Left lobe of liver (tissue), 2 donors: ENCODE results near the gene AUP1. TPM values are rescaled to one million over a fixed set of nuclear protein-coding genes. Genes with fewer than 3 reads are reported as not detected.
A peak's percentile ranks its signal among the peaks of the same experiment; 100 is the strongest.

Experiments
- ATAC-seq: fragments of 200-7000 bp; cut with Tn5 transposase; one replicate; pipeline ENCODE4 v1.9.1; 2020; ENCODE audit warnings: mild to moderate bottlenecking, moderate library complexity
- DNase-seq: peaks from one replicate; pipeline ENCODE4 v3.0.0-alpha.2; 2020; ENCODE audit warnings: low spot score
- total RNA-seq: library from RNA; stranded (reverse); gene quantifications from one replicate; pipeline ENCODE4 v1.2.1, GENCODE V29; 2021
- donor health status: DM: no; HTN: no; CAD: no; lungs with moderate emphysema.
- donor health status: DM: no; HTN: yes; CAD: no.

The AUP1 gene
- total RNA-seq, 1 donor from 2014 or later: 74.1 TPM

- no peak for ATAC-seq
- no peak for DNase-seq
Measured at GRCh38 chr2:74556831-74557370, 27.4 kb upstream of the AUP1 start.

- no peak for ATAC-seq
- no peak for DNase-seq
Measured at GRCh38 chr2:74556159-74556558, 26.7 kb upstream of the AUP1 start.

GRCh38 chr2:74555610-74556103 lies 26.2 kb upstream of the AUP1 start:
- DNase-seq (no peak), ATAC-seq (peak; percentile 8)

GRCh38 chr2:74554820-74555531 lies 25.5 kb upstream of the AUP1 start:
- DNase-seq (peak; percentile 55), ATAC-seq (peak; percentile 49)

- DNase-seq (peak; percentile 79), ATAC-seq (peak; percentile 85)
Measured at GRCh38 chr2:74553892-74554819, 24.6 kb upstream of the AUP1 start, which contains the start of the genes DOK1 and LOXL3. Gene DOK1 (plus strand): TSS chr2:74554720. CDS start chr2:74554755, 35 bp downstream. Gene LOXL3 (minus strand): TSS chr2:74553942. CDS start chr2:74552634, 1,308 bp downstream.

GRCh38 chr2:74552914-74553811 lies 23.7 kb upstream of the AUP1 start:
- no peak for ATAC-seq
- DNase-seq: no peak

GRCh38 chr2:74551942-74552913 lies 22.7 kb upstream of the AUP1 start:
- ATAC-seq (no peak), DNase-seq (no peak)

GRCh38 chr2:74551530-74551929 lies 22.0 kb upstream of the AUP1 start:
- DNase-seq: no peak

GRCh38 chr2:74550231-74550630 lies 20.7 kb upstream of the AUP1 start:
- DNase-seq (no peak), ATAC-seq (no peak)

More at GRCh38 chr2:74551530-74551929, 22.0 kb upstream of the AUP1 start:
- ATAC-seq: no peak

- DNase-seq (peak; percentile 65), ATAC-seq (peak; percentile 92)
Measured at GRCh38 chr2:74548900-74549826, 19.7 kb upstream of the AUP1 start.

GRCh38 chr2:74548285-74548899 lies 18.9 kb upstream of the AUP1 start:
- ATAC-seq: no peak
- DNase-seq: peak; percentile 32

GRCh38 chr2:74546004-74546403 lies 16.5 kb upstream of the AUP1 start:
- no peak for DNase-seq
- ATAC-seq: no peak

GRCh38 chr2:74544634-74545033 lies 15.1 kb upstream of the AUP1 start:
- DNase-seq: no peak

GRCh38 chr2:74542978-74543377 lies 13.5 kb upstream of the AUP1 start:
- DNase-seq: no peak
- no peak for ATAC-seq

More at GRCh38 chr2:74544634-74545033, 15.1 kb upstream of the AUP1 start:
- ATAC-seq: peak; percentile 36

- DNase-seq (no peak), ATAC-seq (no peak)
Measured at GRCh38 chr2:74540291-74540690, 10.8 kb upstream of the AUP1 start.

- DNase-seq (no peak), ATAC-seq (no peak)
Measured at GRCh38 chr2:74538881-74539339, 9.4 kb upstream of the AUP1 start.

- ATAC-seq: no peak
- DNase-seq: no peak
Measured at GRCh38 chr2:74537140-74537539, 7.6 kb upstream of the AUP1 start.
